HL-60 (cell line): ENCODE measurements around the gene SEMA3D.

Experiments used
- DNase-seq, 2 experiments: peaks; one replicate each; pipeline ENCODE4 v3.0.0-alpha.2; 2010 to 2020; ENCODE audit warnings: low read depth in 1 of 2, low spot score in 1 of 2
- H3K27ac ChIP-seq: fragments of 250-450 bp; sonication (Bioruptor Pico); replicated peaks from 2 replicates; pipeline ENCODE4 v1.5.1; 2020; ENCODE audit warnings: mild to moderate bottlenecking, moderate library complexity
- H3K27me3 ChIP-seq: fragments of 250-450 bp; sonication (Bioruptor Pico); 2 replicates; pipeline ENCODE4 v1.5.1; 2021; ENCODE audit warnings: mild to moderate bottlenecking, moderate library complexity; ENCODE audit not compliant: insufficient read depth, poor library complexity, severe bottlenecking
- H3K4me3 ChIP-seq: replicated peaks from 2 replicates; pipeline ENCODE4 v1.5.1; 2011; ENCODE audit warnings: mild to moderate bottlenecking, control low read depth, low read length; ENCODE audit not compliant: insufficient read depth
- CTCF ChIP-seq: IDR thresholded peaks from one replicate; pipeline ENCODE4 v1.5.1; 2011; ENCODE audit warnings: low read length, control low read depth, inconsistent platforms; ENCODE audit not compliant: insufficient read depth
- GABPA ChIP-seq: IDR thresholded peaks from 2 replicates; pipeline ENCODE4 v1.6.1; 2012; ENCODE audit warnings: low read depth
- POLR2AphosphoS5 ChIP-seq: IDR thresholded peaks from 2 replicates; pipeline ENCODE4 v1.6.1; 2012; ENCODE audit warnings: low read depth
- REST ChIP-seq: IDR thresholded peaks from 2 replicates; pipeline ENCODE4 v1.6.1; 2012; ENCODE audit warnings: low read depth; ENCODE audit not compliant: insufficient replicate concordance
- SPI1 ChIP-seq: IDR thresholded peaks from 2 replicates; pipeline ENCODE4 v1.6.1; 2012; ENCODE audit warnings: low read depth, mild to moderate bottlenecking, borderline replicate concordance

The SEMA3D gene

GRCh38 chr7:85177316-85177715, 9.5 kb downstream of the SEMA3D start:
- TF ChIP-seq POLR2AphosphoS5 = no peak
- H3K27me3 ChIP-seq = no peaks in the 10 kb centered on the region
- DNase-seq = no peak
- H3K4me3 ChIP-seq = no peak overlapping the region
- H3K27ac ChIP-seq = no peak overlapping the region

- no peak for DNase-seq
- H3K27ac ChIP-seq = no peak overlapping the region
- H3K27me3 ChIP-seq = no peaks in the 10 kb centered on the region
- H3K4me3 ChIP-seq = no peak overlapping the region
- no peak for TF ChIP-seq GABPA
- no peak for TF ChIP-seq SPI1
- TF ChIP-seq CTCF = no peak
Measured at GRCh38 chr7:85176197-85176596, 10.7 kb downstream of the SEMA3D start.

GRCh38 chr7:85175217-85175616, 11.6 kb downstream of the SEMA3D start:
- TF ChIP-seq SPI1 = no peak
- TF ChIP-seq POLR2AphosphoS5 = no peak
- no peak for TF ChIP-seq GABPA
- no peak for TF ChIP-seq REST
- TF ChIP-seq CTCF = no peak
- Histone ChIP-seq H3K27me3 (no peaks in the 10 kb centered on the region), H3K27ac (no peak overlapping the region), H3K4me3 (no peak overlapping the region)
- no peak for DNase-seq

GRCh38 chr7:85172530-85172941, 14.3 kb downstream of the SEMA3D start:
- TF ChIP-seq GABPA (no peak), REST (no peak), POLR2AphosphoS5 (no peak), SPI1 (no peak), CTCF (no peak)
- H3K27me3 ChIP-seq = no peaks in the 10 kb centered on the region
- H3K27ac ChIP-seq = no peak overlapping the region
- H3K4me3 ChIP-seq = no peak overlapping the region
- no peak for DNase-seq
